Smooth muscle cell (in vitro differentiated cells): Measurements from ENCODE around the gene PTRH1. TPM values are rescaled to one million over a fixed set of nuclear protein-coding genes. Genes with fewer than 3 reads are reported as not detected.

Source experiments
- DNase-seq: peaks from one replicate; lab custom pipeline; 2025; ENCODE audit not compliant: unreplicated experiment; lab: John Stamatoyannopoulos, UW
- H2AFZ ChIP-seq: fragments of 200-600 bp; sonication (generic); 2 replicates; pipeline ENCODE4 v1.6.0; 2016; ENCODE audit warnings: antibody characterized with exemption, low read depth, mild to moderate bottlenecking
- H3F3A ChIP-seq: fragments of 200-600 bp; sonication (generic); 2 replicates; pipeline ENCODE4 v1.6.0; 2017; ENCODE audit warnings: antibody characterized with exemption, low read depth
- H3K27ac ChIP-seq: fragments of 200-600 bp; sonication (generic); 2 replicates; pipeline ENCODE4 v1.5.1; 2016; ENCODE audit warnings: low read depth, mild to moderate bottlenecking
- H3K27me3 ChIP-seq: fragments of 200-600 bp; sonication (generic); 2 replicates; pipeline ENCODE4 v1.6.1; 2016; ENCODE audit warnings: low read depth, mild to moderate bottlenecking
- H3K36me3 ChIP-seq: fragments of 200-600 bp; sonication (generic); 2 replicates; pipeline ENCODE4 v1.5.1; 2016; ENCODE audit warnings: low read depth
- H3K4me1 ChIP-seq: fragments of 200-600 bp; sonication (generic); 2 replicates; pipeline ENCODE4 v1.5.1; 2016; ENCODE audit warnings: low read depth
- H3K4me2 ChIP-seq: fragments of 200-600 bp; sonication (generic); 2 replicates; pipeline ENCODE4 v1.6.0; 2016; ENCODE audit warnings: mild to moderate bottlenecking
- H3K4me3 ChIP-seq: fragments of 200-600 bp; sonication (generic); 2 replicates; pipeline ENCODE4 v1.5.1; 2016; ENCODE audit warnings: mild to moderate bottlenecking
- H3K79me2 ChIP-seq: fragments of 200-600 bp; sonication (generic); 2 replicates; pipeline ENCODE4 v1.6.0; 2016; ENCODE audit warnings: low read depth, mild to moderate bottlenecking
- H3K9ac ChIP-seq: fragments of 200-600 bp; sonication (generic); 2 replicates; pipeline ENCODE4 v1.6.0; 2016; ENCODE audit warnings: low read depth
- H3K9me3 ChIP-seq: fragments of 200-600 bp; sonication (generic); replicated peaks from 2 replicates; pipeline ENCODE4 v1.5.1; 2016; ENCODE audit warnings: low read depth
- H4K20me1 ChIP-seq: fragments of 200-600 bp; sonication (generic); 2 replicates; pipeline ENCODE4 v1.6.0; 2016; ENCODE audit warnings: low read depth
- CTCF ChIP-seq: fragments of 200-600 bp; sonication (generic); IDR thresholded peaks from 2 replicates; pipeline ENCODE4 v1.5.1; 2017; ENCODE audit warnings: borderline replicate concordance, mild to moderate bottlenecking, antibody characterized with exemption; ENCODE audit not compliant: insufficient read depth, poor library complexity, severe bottlenecking
- WGBS: methylation state at CpG from one replicate; pipeline ENCODE4 v1.1.7; 2016; ENCODE audit warnings: low lambda C conversion rate; 5-methylcytosine and 5-hydroxymethylcytosine counted together
- polyA plus RNA-seq: library from polyadenylated mRNA; unstranded; fragments of >200 nt; fragmentation: Nextera tagmentation; extraction: Ambion mirVana; gene quantifications from 2 replicates; pipeline ENCODE4 v1.2.1, GENCODE V29; 2016
- total RNA-seq: library from RNA; depleted of rRNA; stranded (reverse); fragments of >200 nt; gene quantifications from 2 replicates; pipeline ENCODE4 v1.2.3, GENCODE V29; 2014

Gene PTRH1
- total and polyA plus RNA-seq, 2 experiments from 2014 or later: 11.9 to 33.8 TPM

GRCh38 chr9:127664678-127665507 lies 50.6 kb downstream of the PTRH1 start:
- H3K4me1 ChIP-seq: no peaks in the 10 kb centered on the region
- no peaks in the 10 kb centered on the region for H3K79me2 ChIP-seq
- 73% methylated on average over 10 of the region's 10 CpGs for WGBS
- no peak for DNase-seq
- no peak for TF ChIP-seq CTCF
- H3K9ac ChIP-seq: no peak overlapping the region
- H3K4me3 ChIP-seq: no peak overlapping the region
- H2AFZ ChIP-seq: no peak overlapping the region
- H3K36me3 ChIP-seq: no peaks in the 10 kb centered on the region
- H3K4me2 ChIP-seq: no peak overlapping the region
- H3F3A ChIP-seq: no peaks in the 10 kb centered on the region
- no peaks in the 10 kb centered on the region for H4K20me1 ChIP-seq
- no peaks in the 10 kb centered on the region for H3K27me3 ChIP-seq
- no peak overlapping the region for H3K27ac ChIP-seq
- H3K9me3 ChIP-seq: no peaks in the 10 kb centered on the region

- WGBS: 93% methylated on average over 7 of the region's 7 CpGs
- Histone ChIP-seq H3K27ac (no peak overlapping the region), H3K4me2 (no peak overlapping the region)
These were observed 51.2 kb downstream of the PTRH1 start for GRCh38 chr9:127664324-127664677.

More at GRCh38 chr9:127664324-127664677, 51.2 kb downstream of the PTRH1 start:
- no peaks in the 10 kb centered on the region for H3K36me3 ChIP-seq
- H3F3A ChIP-seq: no peaks in the 10 kb centered on the region
- DNase-seq: no peak
- no peaks in the 10 kb centered on the region for H3K79me2 ChIP-seq
- TF ChIP-seq CTCF: no peak
- H3K4me1 ChIP-seq: no peaks in the 10 kb centered on the region
- no peaks in the 10 kb centered on the region for H3K9me3 ChIP-seq
- no peaks in the 10 kb centered on the region for H3K27me3 ChIP-seq
- no peaks in the 10 kb centered on the region for H4K20me1 ChIP-seq
- no peak overlapping the region for H2AFZ ChIP-seq
- H3K9ac ChIP-seq: no peak overlapping the region
- no peak overlapping the region for H3K4me3 ChIP-seq

Other genes with a start within 250 kb of the PTRH1 start
- 22.4 and 39.5 TPM in 2 replicates for gene STXBP1, start 103.4 kb downstream of the PTRH1 start, total RNA-seq
- 22.8 and 26.7 TPM in 2 replicates for gene STXBP1, start 103.4 kb downstream of the PTRH1 start, polyA plus RNA-seq
- gene CFAP157, start 8.7 kb downstream of the PTRH1 start, total RNA-seq: not detected in 2 replicates
- gene CFAP157, start 8.7 kb downstream of the PTRH1 start, polyA plus RNA-seq: 0.33 and 0.41 TPM in 2 replicates
- not detected in 2 replicates for gene TTC16, start 416 bp upstream of the PTRH1 start, total RNA-seq
- gene TTC16, start 416 bp upstream of the PTRH1 start, polyA plus RNA-seq: 0.22 TPM in 1 of 2 replicates, not detected in the other
- 6.5 and 7.3 TPM in 2 replicates for gene TOR2A, start 19.6 kb upstream of the PTRH1 start, total RNA-seq
- gene TOR2A, start 19.6 kb upstream of the PTRH1 start, polyA plus RNA-seq: 11.5 and 12.3 TPM in 2 replicates
- gene SH2D3C, start 63.0 kb upstream of the PTRH1 start, total RNA-seq: 1.5 TPM in 1 of 2 replicates, not detected in the other
- gene SH2D3C, start 63.0 kb upstream of the PTRH1 start, polyA plus RNA-seq: 0.54 and 0.83 TPM in 2 replicates
- 38.2 and 48.0 TPM in 2 replicates for gene CDK9, start 70.4 kb upstream of the PTRH1 start, total RNA-seq
- gene CDK9, start 70.4 kb upstream of the PTRH1 start, polyA plus RNA-seq: 61.4 and 68.6 TPM in 2 replicates
- 9.2 and 12.9 TPM in 2 replicates for gene FPGS, start 87.2 kb upstream of the PTRH1 start, total RNA-seq
- 26.2 and 34.9 TPM in 2 replicates for gene FPGS, start 87.2 kb upstream of the PTRH1 start, polyA plus RNA-seq
- 11.1 and 12.6 TPM in 2 replicates for gene ENG, start 139.0 kb upstream of the PTRH1 start, total RNA-seq
- gene ENG, start 139.0 kb upstream of the PTRH1 start, polyA plus RNA-seq: 42.4 and 54.1 TPM in 2 replicates
- gene AK1, start 162.0 kb upstream of the PTRH1 start, total RNA-seq: 22.2 and 52.4 TPM in 2 replicates
- 97.8 and 115 TPM in 2 replicates for gene AK1, start 162.0 kb upstream of the PTRH1 start, polyA plus RNA-seq
- gene ST6GALNAC6, start 183.9 kb upstream of the PTRH1 start, total RNA-seq: 34.3 and 36.4 TPM in 2 replicates
- 48.8 and 65.8 TPM in 2 replicates for gene ST6GALNAC6, start 183.9 kb upstream of the PTRH1 start, polyA plus RNA-seq
- 5.3 and 22.5 TPM in 2 replicates for gene ST6GALNAC4, start 201.4 kb upstream of the PTRH1 start, total RNA-seq
- gene ST6GALNAC4, start 201.4 kb upstream of the PTRH1 start, polyA plus RNA-seq: 12.1 and 13.6 TPM in 2 replicates
- 1.1 and 9.2 TPM in 2 replicates for gene PIP5KL1, start 215.1 kb upstream of the PTRH1 start, total RNA-seq
- gene PIP5KL1, start 215.1 kb upstream of the PTRH1 start, polyA plus RNA-seq: 2.7 and 9.7 TPM in 2 replicates
- gene DPM2, start 222.2 kb upstream of the PTRH1 start, total RNA-seq: 23.6 and 26.0 TPM in 2 replicates
- gene DPM2, start 222.2 kb upstream of the PTRH1 start, polyA plus RNA-seq: 68.5 and 72.8 TPM in 2 replicates